A549 (cell line): ENCODE results near the gene FAXDC2.

Experiments
- CEBPB ChIP-seq, 2 experiments: fragments of >200 bp in 1 of 2; sonication (Bioruptor Twin) in 1 of 2; formaldehyde crosslinking in 1 of 2; IDR thresholded peaks; 2 replicates each; pipeline ENCODE4 v1.6.1; 2012 to 2016
- CHD4 ChIP-seq: fragments of 200-600 bp; sonication (generic); IDR thresholded peaks from 2 replicates; pipeline ENCODE4 v1.6.1; 2016; ENCODE audit warnings: antibody characterized with exemption, mild to moderate bottlenecking, borderline replicate concordance
- EHMT2 ChIP-seq: fragments of 200-600 bp; sonication (generic); IDR thresholded peaks from 2 replicates; pipeline ENCODE4 v1.6.1; 2016; ENCODE audit warnings: antibody characterized with exemption, low read depth, mild to moderate bottlenecking, moderate library complexity
- EP300 ChIP-seq, 2 experiments: fragments of >200 bp; sonication (Bioruptor Twin); formaldehyde crosslinking; IDR thresholded peaks; 2 replicates in 1 of 2; 3 replicates in 1 of 2; pipeline ENCODE4 v1.6.1; 2016 to 2017
- KDM1A ChIP-seq: fragments of 200-600 bp; sonication (generic); IDR thresholded peaks from 2 replicates; pipeline ENCODE4 v1.6.1; 2016; ENCODE audit warnings: low read depth, mild to moderate bottlenecking
- POLR2A ChIP-seq: IDR thresholded peaks from 2 replicates; pipeline ENCODE4 v1.6.1; 2012; ENCODE audit warnings: mild to moderate bottlenecking, low read length
- RNF2 ChIP-seq: fragments of 200-600 bp; sonication (generic); IDR thresholded peaks from 2 replicates; pipeline ENCODE4 v1.6.1; 2016; ENCODE audit warnings: low read depth, mild to moderate bottlenecking, antibody characterized with exemption, moderate library complexity, borderline replicate concordance
- TF ChIP-seq, protein P1 (sequence below): fragments of >200 bp; sonication (Bioruptor Twin); formaldehyde crosslinking; IDR thresholded peaks from 3 replicates; pipeline ENCODE4 v1.5.1; 2016
- TF ChIP-seq, protein P2 (sequence below): IDR thresholded peaks from 2 replicates; pipeline ENCODE4 v1.6.1; 2012

DNA sequence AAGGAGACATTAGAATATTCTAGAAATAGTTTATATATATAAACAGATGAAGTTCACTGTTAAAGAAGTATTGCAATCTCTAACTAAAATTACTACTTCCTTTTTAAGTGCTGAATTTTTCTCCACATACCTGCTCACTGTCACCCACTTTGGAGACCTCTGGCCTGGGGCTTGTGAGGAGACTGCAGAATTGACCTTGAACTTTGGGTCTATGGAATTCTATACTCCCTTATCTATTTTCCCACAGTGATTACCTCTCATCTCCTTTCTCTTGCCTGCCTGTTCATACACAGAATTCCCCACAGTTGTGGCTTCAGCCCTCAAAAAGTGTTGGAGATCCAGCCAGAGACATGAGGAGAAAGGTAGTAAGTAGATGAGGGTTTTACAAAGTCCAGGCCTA is 49.8 kb downstream of the FAXDC2 start:
- no peak for TF ChIP-seq CHD4
- TF ChIP-seq CEBPB (IDR thresholded peaks at IDR 0.05), result no peak
- no peak for TF ChIP-seq EP300 (IDR thresholded peaks at IDR 0.05)
- TF ChIP-seq, protein P1, sequence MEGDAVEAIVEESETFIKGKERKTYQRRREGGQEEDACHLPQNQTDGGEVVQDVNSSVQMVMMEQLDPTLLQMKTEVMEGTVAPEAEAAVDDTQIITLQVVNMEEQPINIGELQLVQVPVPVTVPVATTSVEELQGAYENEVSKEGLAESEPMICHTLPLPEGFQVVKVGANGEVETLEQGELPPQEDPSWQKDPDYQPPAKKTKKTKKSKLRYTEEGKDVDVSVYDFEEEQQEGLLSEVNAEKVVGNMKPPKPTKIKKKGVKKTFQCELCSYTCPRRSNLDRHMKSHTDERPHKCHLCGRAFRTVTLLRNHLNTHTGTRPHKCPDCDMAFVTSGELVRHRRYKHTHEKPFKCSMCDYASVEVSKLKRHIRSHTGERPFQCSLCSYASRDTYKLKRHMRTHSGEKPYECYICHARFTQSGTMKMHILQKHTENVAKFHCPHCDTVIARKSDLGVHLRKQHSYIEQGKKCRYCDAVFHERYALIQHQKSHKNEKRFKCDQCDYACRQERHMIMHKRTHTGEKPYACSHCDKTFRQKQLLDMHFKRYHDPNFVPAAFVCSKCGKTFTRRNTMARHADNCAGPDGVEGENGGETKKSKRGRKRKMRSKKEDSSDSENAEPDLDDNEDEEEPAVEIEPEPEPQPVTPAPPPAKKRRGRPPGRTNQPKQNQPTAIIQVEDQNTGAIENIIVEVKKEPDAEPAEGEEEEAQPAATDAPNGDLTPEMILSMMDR, result no peak
- no peak for TF ChIP-seq EHMT2
- TF ChIP-seq POLR2A, result no peak
- TF ChIP-seq, protein P2, sequence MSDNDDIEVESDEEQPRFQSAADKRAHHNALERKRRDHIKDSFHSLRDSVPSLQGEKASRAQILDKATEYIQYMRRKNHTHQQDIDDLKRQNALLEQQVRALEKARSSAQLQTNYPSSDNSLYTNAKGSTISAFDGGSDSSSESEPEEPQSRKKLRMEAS, result no peak
- TF ChIP-seq KDM1A, result no peak
- TF ChIP-seq RNF2, result no peak
